GM23338 (cell line): Measurements from ENCODE around the gene FILIP1. TPM values are rescaled to one million over a fixed set of nuclear protein-coding genes. Genes with fewer than 3 reads are reported as not detected.

ENCODE experiments used
- ATAC-seq: fragments of 200-7000 bp; cut with Tn5 transposase; 3 replicates; pipeline ENCODE4 v1.9.1; 2020
- DNase-seq: peaks from one replicate; pipeline ENCODE4 v3.0.0-alpha.2; 2015; ENCODE audit warnings: low spot score
- H2AFZ ChIP-seq: fragments of 200-600 bp; sonication (generic); 2 replicates; pipeline ENCODE4 v1.8.0; 2016; ENCODE audit warnings: antibody characterized with exemption, mild to moderate bottlenecking, moderate library complexity
- H3F3A ChIP-seq: fragments of 200-600 bp; sonication (generic); replicated peaks from 2 replicates; pipeline ENCODE4 v1.8.0; 2017; ENCODE audit warnings: antibody characterized with exemption, mixed run types, low read depth
- H3K27ac ChIP-seq: fragments of 200-600 bp; sonication (generic); 2 replicates; pipeline ENCODE4 v1.6.1; 2016; ENCODE audit warnings: low read depth
- H3K27me3 ChIP-seq: fragments of 200-600 bp; sonication (generic); 2 replicates; pipeline ENCODE4 v1.8.0; 2016; ENCODE audit warnings: mild to moderate bottlenecking, mixed run types, moderate library complexity; ENCODE audit not compliant: insufficient read depth
- H3K36me3 ChIP-seq: fragments of 200-600 bp; sonication (generic); 2 replicates; pipeline ENCODE4 v1.8.0; 2016; ENCODE audit warnings: mild to moderate bottlenecking; ENCODE audit not compliant: insufficient read depth
- H3K4me1 ChIP-seq: fragments of 200-600 bp; sonication (generic); 2 replicates; pipeline ENCODE4 v1.8.0; 2016; ENCODE audit warnings: mild to moderate bottlenecking, moderate library complexity; ENCODE audit not compliant: insufficient read depth
- H3K4me2 ChIP-seq: fragments of 200-600 bp; sonication (generic); 2 replicates; pipeline ENCODE4 v1.7.1; 2017; ENCODE audit warnings: mixed run types
- H3K4me3 ChIP-seq: fragments of 200-600 bp; sonication (generic); 2 replicates; pipeline ENCODE4 v1.6.1; 2016; ENCODE audit warnings: mixed run types
- H3K79me2 ChIP-seq: fragments of 200-600 bp; sonication (generic); replicated peaks from 2 replicates; pipeline ENCODE4 v1.8.0; 2017; ENCODE audit warnings: mild to moderate bottlenecking; ENCODE audit not compliant: insufficient read depth
- H3K9me2 ChIP-seq: fragments of 200-600 bp; sonication (generic); 2 replicates; pipeline ENCODE4 v1.8.0; 2017; ENCODE audit not compliant: insufficient read depth
- H4K20me1 ChIP-seq: fragments of 200-600 bp; sonication (generic); replicated peaks from 2 replicates; pipeline ENCODE4 v1.8.0; 2017; ENCODE audit warnings: mild to moderate bottlenecking; ENCODE audit not compliant: insufficient read depth
- H3K27ac Mint-ChIP-seq: 2 replicates; pipeline ENCODE4 v1.8.0; 2020; ENCODE audit warnings: inconsistent platforms, mild to moderate bottlenecking, moderate library complexity, mixed read lengths
- H3K27me3 Mint-ChIP-seq: 3 replicates; pipeline ENCODE4 v1.8.0; 2022; ENCODE audit warnings: low read depth, mild to moderate bottlenecking, moderate library complexity, mixed read lengths, inconsistent platforms; ENCODE audit not compliant: insufficient read depth, poor library complexity
- H3K36me3 Mint-ChIP-seq: 3 replicates; pipeline ENCODE4 v1.8.0; 2021; ENCODE audit warnings: low read depth, mild to moderate bottlenecking, inconsistent platforms, moderate library complexity, mixed read lengths
- H3K4me1 Mint-ChIP-seq: 3 replicates; pipeline ENCODE4 v1.8.0; 2020; ENCODE audit warnings: mild to moderate bottlenecking, inconsistent platforms, mixed read lengths
- H3K4me3 Mint-ChIP-seq: 3 replicates; pipeline ENCODE4 v1.8.0; 2021; ENCODE audit warnings: moderate library complexity, mild to moderate bottlenecking, inconsistent platforms, mixed read lengths
- H3K9me3 Mint-ChIP-seq: 3 replicates; pipeline ENCODE4 v1.8.0; 2020; ENCODE audit warnings: moderate library complexity, mild to moderate bottlenecking, inconsistent platforms, mixed read lengths
- CREB1 ChIP-seq: fragments of 250-450 bp; sonication (Bioruptor Pico); IDR thresholded peaks from 2 replicates; pipeline ENCODE4 v1.5.0; 2020; ENCODE audit warnings: low read depth, mild to moderate bottlenecking, moderate library complexity
- EZH2 ChIP-seq: fragments of 200-600 bp; sonication (generic); IDR thresholded peaks from one replicate; pipeline ENCODE4 v1.8.0; 2017; ENCODE audit warnings: antibody characterized with exemption, mild to moderate bottlenecking, low read depth; ENCODE audit not compliant: unreplicated experiment
- EZH2phosphoT487 ChIP-seq: fragments of 200-600 bp; sonication (generic); IDR thresholded peaks from one replicate; pipeline ENCODE4 v1.8.1; 2018; ENCODE audit warnings: antibody characterized with exemption; ENCODE audit not compliant: unreplicated experiment
- JUNB ChIP-seq: IDR thresholded peaks from one replicate; pipeline ENCODE4 v1.6.1; 2016; ENCODE audit warnings: antibody characterized with exemption; ENCODE audit not compliant: unreplicated experiment
- NANOG ChIP-seq: IDR thresholded peaks from 2 replicates; pipeline ENCODE4 v1.6.1; 2016; ENCODE audit warnings: antibody characterized with exemption, borderline replicate concordance
- POLR2AphosphoS5 ChIP-seq: IDR thresholded peaks from 2 replicates; pipeline ENCODE4 v1.6.1; 2016; ENCODE audit warnings: antibody characterized with exemption, low read depth
- STAT1 ChIP-seq: IDR thresholded peaks from one replicate; pipeline ENCODE4 v1.6.1; 2016; ENCODE audit warnings: antibody characterized with exemption; ENCODE audit not compliant: unreplicated experiment
- ZNF114 ChIP-seq: fragments of 250-450 bp; sonication (Bioruptor Pico); IDR thresholded peaks from 2 replicates; pipeline ENCODE4 v1.5.0; 2020; ENCODE audit warnings: mild to moderate bottlenecking, moderate library complexity
- ZNF331 ChIP-seq: fragments of 250-450 bp; sonication (Bioruptor Pico); IDR thresholded peaks from 2 replicates; pipeline ENCODE4 v1.5.0; 2020; ENCODE audit warnings: low read depth, mild to moderate bottlenecking, moderate library complexity
- polyA plus RNA-seq: library from polyadenylated mRNA; unstranded; fragments of >200 nt; fragmentation: Nextera tagmentation; extraction: Ambion mirVana; gene quantifications from 2 replicates; pipeline ENCODE4 v1.2.1, GENCODE V29; 2016
- total RNA-seq: library from RNA; depleted of rRNA; stranded (reverse); fragments of >200 nt; shearing (Covaris generic); gene quantifications from 2 replicates; pipeline ENCODE4 v1.2.3, GENCODE V29; 2014
- TF ChIP-seq, protein P1 (sequence below): IDR thresholded peaks from 2 replicates; pipeline ENCODE4 v1.6.1; 2016; ENCODE audit warnings: antibody characterized with exemption
- TF ChIP-seq, protein P2 (sequence below), 2 experiments: fragments of 200-600 bp in 1 of 2; sonication (generic) in 1 of 2; conservative IDR thresholded peaks; 2 replicates each; pipeline versions ENCODE4 v1.5.1 to v1.6.1; 2016 to 2017; ENCODE audit warnings: antibody characterized with exemption in 2 of 2, low read depth in 2 of 2, mild to moderate bottlenecking in 2 of 2, moderate library complexity in 1 of 2
- TF ChIP-seq, protein P3 (sequence below): fragments of 250-450 bp; sonication (Bioruptor Pico); IDR thresholded peaks from 2 replicates; pipeline ENCODE4 v1.5.0; 2020; ENCODE audit warnings: mild to moderate bottlenecking, moderate library complexity
- TF ChIP-seq, protein P4 (sequence below): IDR thresholded peaks from one replicate; pipeline ENCODE4 v1.6.1; 2018; ENCODE audit warnings: antibody characterized with exemption; ENCODE audit not compliant: unreplicated experiment

FILIP1 gene
- total and polyA plus RNA-seq, 2 experiments from 2014 or later = 3.7 to 6.4 TPM

DNA sequence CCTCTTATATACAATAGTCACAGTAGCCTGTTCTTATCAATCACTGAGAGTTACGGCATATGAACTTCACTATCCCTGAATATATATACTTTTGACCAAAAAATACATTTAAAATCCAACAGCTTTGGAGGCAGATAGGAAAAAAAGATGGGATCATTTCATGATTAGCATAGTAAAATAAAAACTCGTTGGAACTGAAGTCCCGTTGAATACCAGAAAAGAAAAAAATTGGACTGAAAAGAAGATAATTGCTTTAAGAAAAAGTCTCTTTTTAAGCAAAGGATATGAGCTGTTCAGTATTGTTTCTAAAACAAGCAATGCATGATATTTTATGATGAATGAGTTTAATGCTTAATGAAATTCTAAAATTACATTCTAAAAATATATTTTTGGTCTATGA lies 4.4 kb upstream of the FILIP1 start:
- Mint-ChIP-seq H3K4me1 (peaks cover 15% of the 10 kb centered on the region; the same call in 2 of the 3 replicates), H3K27me3 (peaks cover 4% of the 10 kb centered on the region), H3K36me3 (no peaks in the 10 kb centered on the region), H3K9me3 (no peaks in the 10 kb centered on the region), H3K4me3 (no peak overlapping the region), H3K27ac (no peak overlapping the region)
- Histone ChIP-seq H3K9me2 (no peaks in the 10 kb centered on the region), H3K36me3 (no peaks in the 10 kb centered on the region), H3K4me1 (no peaks in the 10 kb centered on the region), H3K4me3 (no peak overlapping the region), H4K20me1 (no peaks in the 10 kb centered on the region), H2AFZ (no peak overlapping the region), H3K79me2 (no peaks in the 10 kb centered on the region), H3K27me3 (no peaks in the 10 kb centered on the region), H3K4me2 (no peak overlapping the region), H3F3A (no peaks in the 10 kb centered on the region), H3K27ac (no peak overlapping the region)
- TF ChIP-seq EZH2 (no peak), NANOG (no peak), EZH2phosphoT487 (no peak), ZNF114 (CRISPR knock-in tag) (no peak), ZNF331 (CRISPR knock-in tag) (no peak), CREB1 (CRISPR knock-in tag) (no peak), POLR2AphosphoS5 (no peak), STAT1 (no peak), JUNB (no peak)
- TF ChIP-seq, protein P1, sequence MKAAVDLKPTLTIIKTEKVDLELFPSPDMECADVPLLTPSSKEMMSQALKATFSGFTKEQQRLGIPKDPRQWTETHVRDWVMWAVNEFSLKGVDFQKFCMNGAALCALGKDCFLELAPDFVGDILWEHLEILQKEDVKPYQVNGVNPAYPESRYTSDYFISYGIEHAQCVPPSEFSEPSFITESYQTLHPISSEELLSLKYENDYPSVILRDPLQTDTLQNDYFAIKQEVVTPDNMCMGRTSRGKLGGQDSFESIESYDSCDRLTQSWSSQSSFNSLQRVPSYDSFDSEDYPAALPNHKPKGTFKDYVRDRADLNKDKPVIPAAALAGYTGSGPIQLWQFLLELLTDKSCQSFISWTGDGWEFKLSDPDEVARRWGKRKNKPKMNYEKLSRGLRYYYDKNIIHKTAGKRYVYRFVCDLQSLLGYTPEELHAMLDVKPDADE = no peak
- TF ChIP-seq, protein P2, sequence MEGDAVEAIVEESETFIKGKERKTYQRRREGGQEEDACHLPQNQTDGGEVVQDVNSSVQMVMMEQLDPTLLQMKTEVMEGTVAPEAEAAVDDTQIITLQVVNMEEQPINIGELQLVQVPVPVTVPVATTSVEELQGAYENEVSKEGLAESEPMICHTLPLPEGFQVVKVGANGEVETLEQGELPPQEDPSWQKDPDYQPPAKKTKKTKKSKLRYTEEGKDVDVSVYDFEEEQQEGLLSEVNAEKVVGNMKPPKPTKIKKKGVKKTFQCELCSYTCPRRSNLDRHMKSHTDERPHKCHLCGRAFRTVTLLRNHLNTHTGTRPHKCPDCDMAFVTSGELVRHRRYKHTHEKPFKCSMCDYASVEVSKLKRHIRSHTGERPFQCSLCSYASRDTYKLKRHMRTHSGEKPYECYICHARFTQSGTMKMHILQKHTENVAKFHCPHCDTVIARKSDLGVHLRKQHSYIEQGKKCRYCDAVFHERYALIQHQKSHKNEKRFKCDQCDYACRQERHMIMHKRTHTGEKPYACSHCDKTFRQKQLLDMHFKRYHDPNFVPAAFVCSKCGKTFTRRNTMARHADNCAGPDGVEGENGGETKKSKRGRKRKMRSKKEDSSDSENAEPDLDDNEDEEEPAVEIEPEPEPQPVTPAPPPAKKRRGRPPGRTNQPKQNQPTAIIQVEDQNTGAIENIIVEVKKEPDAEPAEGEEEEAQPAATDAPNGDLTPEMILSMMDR (conservative IDR thresholded peaks at IDR 0.05; ENCODE audit: low read depth in 2 of 2) = no peak
- TF ChIP-seq, protein P3, sequence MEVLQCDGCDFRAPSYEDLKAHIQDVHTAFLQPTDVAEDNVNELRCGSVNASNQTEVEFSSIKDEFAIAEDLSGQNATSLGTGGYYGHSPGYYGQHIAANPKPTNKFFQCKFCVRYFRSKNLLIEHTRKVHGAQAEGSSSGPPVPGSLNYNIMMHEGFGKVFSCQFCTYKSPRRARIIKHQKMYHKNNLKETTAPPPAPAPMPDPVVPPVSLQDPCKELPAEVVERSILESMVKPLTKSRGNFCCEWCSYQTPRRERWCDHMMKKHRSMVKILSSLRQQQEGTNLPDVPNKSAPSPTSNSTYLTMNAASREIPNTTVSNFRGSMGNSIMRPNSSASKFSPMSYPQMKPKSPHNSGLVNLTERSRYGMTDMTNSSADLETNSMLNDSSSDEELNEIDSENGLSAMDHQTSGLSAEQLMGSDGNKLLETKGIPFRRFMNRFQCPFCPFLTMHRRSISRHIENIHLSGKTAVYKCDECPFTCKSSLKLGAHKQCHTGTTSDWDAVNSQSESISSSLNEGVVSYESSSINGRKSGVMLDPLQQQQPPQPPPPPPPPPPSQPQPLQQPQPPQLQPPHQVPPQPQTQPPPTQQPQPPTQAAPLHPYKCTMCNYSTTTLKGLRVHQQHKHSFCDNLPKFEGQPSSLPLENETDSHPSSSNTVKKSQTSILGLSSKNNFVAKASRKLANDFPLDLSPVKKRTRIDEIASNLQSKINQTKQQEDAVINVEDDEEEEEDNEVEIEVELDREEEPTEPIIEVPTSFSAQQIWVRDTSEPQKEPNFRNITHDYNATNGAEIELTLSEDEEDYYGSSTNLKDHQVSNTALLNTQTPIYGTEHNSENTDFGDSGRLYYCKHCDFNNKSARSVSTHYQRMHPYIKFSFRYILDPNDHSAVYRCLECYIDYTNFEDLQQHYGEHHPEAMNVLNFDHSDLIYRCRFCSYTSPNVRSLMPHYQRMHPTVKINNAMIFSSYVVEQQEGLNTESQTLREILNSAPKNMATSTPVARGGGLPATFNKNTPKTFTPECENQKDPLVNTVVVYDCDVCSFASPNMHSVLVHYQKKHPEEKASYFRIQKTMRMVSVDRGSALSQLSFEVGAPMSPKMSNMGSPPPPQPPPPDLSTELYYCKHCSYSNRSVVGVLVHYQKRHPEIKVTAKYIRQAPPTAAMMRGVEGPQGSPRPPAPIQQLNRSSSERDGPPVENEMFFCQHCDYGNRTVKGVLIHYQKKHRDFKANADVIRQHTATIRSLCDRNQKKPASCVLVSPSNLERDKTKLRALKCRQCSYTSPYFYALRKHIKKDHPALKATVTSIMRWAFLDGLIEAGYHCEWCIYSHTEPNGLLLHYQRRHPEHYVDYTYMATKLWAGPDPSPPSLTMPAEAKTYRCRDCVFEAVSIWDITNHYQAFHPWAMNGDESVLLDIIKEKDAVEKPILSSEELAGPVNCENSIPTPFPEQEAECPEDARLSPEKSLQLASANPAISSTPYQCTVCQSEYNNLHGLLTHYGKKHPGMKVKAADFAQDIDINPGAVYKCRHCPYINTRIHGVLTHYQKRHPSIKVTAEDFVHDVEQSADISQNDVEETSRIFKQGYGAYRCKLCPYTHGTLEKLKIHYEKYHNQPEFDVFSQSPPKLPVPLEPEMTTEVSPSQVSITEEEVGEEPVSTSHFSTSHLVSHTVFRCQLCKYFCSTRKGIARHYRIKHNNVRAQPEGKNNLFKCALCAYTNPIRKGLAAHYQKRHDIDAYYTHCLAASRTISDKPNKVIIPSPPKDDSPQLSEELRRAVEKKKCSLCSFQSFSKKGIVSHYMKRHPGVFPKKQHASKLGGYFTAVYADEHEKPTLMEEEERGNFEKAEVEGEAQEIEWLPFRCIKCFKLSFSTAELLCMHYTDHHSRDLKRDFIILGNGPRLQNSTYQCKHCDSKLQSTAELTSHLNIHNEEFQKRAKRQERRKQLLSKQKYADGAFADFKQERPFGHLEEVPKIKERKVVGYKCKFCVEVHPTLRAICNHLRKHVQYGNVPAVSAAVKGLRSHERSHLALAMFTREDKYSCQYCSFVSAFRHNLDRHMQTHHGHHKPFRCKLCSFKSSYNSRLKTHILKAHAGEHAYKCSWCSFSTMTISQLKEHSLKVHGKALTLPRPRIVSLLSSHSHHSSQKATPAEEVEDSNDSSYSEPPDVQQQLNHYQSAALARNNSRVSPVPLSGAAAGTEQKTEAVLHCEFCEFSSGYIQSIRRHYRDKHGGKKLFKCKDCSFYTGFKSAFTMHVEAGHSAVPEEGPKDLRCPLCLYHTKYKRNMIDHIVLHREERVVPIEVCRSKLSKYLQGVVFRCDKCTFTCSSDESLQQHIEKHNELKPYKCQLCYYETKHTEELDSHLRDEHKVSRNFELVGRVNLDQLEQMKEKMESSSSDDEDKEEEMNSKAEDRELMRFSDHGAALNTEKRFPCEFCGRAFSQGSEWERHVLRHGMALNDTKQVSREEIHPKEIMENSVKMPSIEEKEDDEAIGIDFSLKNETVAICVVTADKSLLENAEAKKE (CRISPR knock-in tag) = no peak
- TF ChIP-seq, protein P4, sequence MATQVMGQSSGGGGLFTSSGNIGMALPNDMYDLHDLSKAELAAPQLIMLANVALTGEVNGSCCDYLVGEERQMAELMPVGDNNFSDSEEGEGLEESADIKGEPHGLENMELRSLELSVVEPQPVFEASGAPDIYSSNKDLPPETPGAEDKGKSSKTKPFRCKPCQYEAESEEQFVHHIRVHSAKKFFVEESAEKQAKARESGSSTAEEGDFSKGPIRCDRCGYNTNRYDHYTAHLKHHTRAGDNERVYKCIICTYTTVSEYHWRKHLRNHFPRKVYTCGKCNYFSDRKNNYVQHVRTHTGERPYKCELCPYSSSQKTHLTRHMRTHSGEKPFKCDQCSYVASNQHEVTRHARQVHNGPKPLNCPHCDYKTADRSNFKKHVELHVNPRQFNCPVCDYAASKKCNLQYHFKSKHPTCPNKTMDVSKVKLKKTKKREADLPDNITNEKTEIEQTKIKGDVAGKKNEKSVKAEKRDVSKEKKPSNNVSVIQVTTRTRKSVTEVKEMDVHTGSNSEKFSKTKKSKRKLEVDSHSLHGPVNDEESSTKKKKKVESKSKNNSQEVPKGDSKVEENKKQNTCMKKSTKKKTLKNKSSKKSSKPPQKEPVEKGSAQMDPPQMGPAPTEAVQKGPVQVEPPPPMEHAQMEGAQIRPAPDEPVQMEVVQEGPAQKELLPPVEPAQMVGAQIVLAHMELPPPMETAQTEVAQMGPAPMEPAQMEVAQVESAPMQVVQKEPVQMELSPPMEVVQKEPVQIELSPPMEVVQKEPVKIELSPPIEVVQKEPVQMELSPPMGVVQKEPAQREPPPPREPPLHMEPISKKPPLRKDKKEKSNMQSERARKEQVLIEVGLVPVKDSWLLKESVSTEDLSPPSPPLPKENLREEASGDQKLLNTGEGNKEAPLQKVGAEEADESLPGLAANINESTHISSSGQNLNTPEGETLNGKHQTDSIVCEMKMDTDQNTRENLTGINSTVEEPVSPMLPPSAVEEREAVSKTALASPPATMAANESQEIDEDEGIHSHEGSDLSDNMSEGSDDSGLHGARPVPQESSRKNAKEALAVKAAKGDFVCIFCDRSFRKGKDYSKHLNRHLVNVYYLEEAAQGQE = no peak
- DNase-seq (no peak), ATAC-seq (no peak)
